Stimulated activated CD8-positive, alpha-beta memory T cell treated with anti-CD3 and anti-CD28 coated beads, Interleukin-15, amount 100 ng/mL, for 24 hours (primary cell): ENCODE data around the gene CSTF3.
A peak's percentile ranks its signal among the peaks of the same experiment; 100 is the strongest.
"Not testable (repeated sequence)": the region's sequence is repeated elsewhere in the genome, so short reads cannot be mapped to it uniquely, and the experiment has no call there.

Experiments used
- DNase-seq: peaks from one replicate; pipeline ENCODE4 v3.0.0-alpha.2; 2020; ENCODE audit warnings: low read depth

CSTF3 gene

GRCh38 chr11:33086017-33086416 lies 75.3 kb downstream of the CSTF3 start:
- no peak for DNase-seq

- DNase-seq, result no peak
Observed at GRCh38 chr11:33083918-33084317, 77.4 kb downstream of the CSTF3 start.

- DNase-seq, result no peak
Observed at GRCh38 chr11:33072465-33072864, 88.8 kb downstream of the CSTF3 start.

GRCh38 chr11:33068611-33069340 lies 92.5 kb downstream of the CSTF3 start:
- DNase-seq, result no peak

GRCh38 chr11:33067294-33067693 lies 94.0 kb downstream of the CSTF3 start:
- DNase-seq, result no peak

- DNase-seq, result peak; percentile 35
Observed at GRCh38 chr11:33065445-33066178, 95.7 kb downstream of the CSTF3 start.

- DNase-seq, result no peak
Observed at GRCh38 chr11:33064866-33065265, 96.4 kb downstream of the CSTF3 start.

GRCh38 chr11:33064033-33064825 lies 97.1 kb downstream of the CSTF3 start:
- no peak for DNase-seq

- no peak for DNase-seq
Observed at GRCh38 chr11:33063326-33063881, 97.9 kb downstream of the CSTF3 start.

GRCh38 chr11:33062137-33062536 lies 99.1 kb downstream of the CSTF3 start:
- DNase-seq, result no peak

GRCh38 chr11:33060271-33060670 lies 101.0 kb downstream of the CSTF3 start:
- no peak for DNase-seq

- no peak for DNase-seq
Observed at GRCh38 chr11:33059331-33060007, 101.8 kb downstream of the CSTF3 start.

GRCh38 chr11:33057284-33057683 lies 104.0 kb downstream of the CSTF3 start:
- no peak for DNase-seq

- no peak for DNase-seq
Observed at GRCh38 chr11:33055375-33055774, 105.9 kb downstream of the CSTF3 start.

GRCh38 chr11:33052231-33052630 lies 109.0 kb downstream of the CSTF3 start:
- DNase-seq, result no peak

- DNase-seq, result not testable (repeated sequence)
Observed at GRCh38 chr11:33049565-33050408, 111.5 kb downstream of the CSTF3 start.

- not testable (repeated sequence) for DNase-seq
Observed at GRCh38 chr11:33048701-33049100, 112.6 kb downstream of the CSTF3 start.

GRCh38 chr11:33045551-33046255 lies 115.6 kb downstream of the CSTF3 start:
- DNase-seq, result no peak

- no peak for DNase-seq
Observed at GRCh38 chr11:33044285-33044756, 117.0 kb downstream of the CSTF3 start.

GRCh38 chr11:33043221-33043830 lies 118.0 kb downstream of the CSTF3 start:
- no peak for DNase-seq
